K562 (cell line): ENCODE measurements around the gene S100A4. TPM values are rescaled to one million over a fixed set of nuclear protein-coding genes. Genes with fewer than 3 reads are reported as not detected.

Source experiments
- ATF7 ChIP-seq: fragments of 450-650 bp; IDR thresholded peaks from 2 replicates; pipeline ENCODE4 v1.7.1; 2014; ENCODE audit warnings: mild to moderate bottlenecking, moderate library complexity
- C11orf30 ChIP-seq: fragments of 450-650 bp; IDR thresholded peaks from 2 replicates; pipeline ENCODE4 v1.6.1; 2016; ENCODE audit warnings: low read depth, mild to moderate bottlenecking
- CBFA2T3 ChIP-seq: fragments of 450-650 bp; IDR thresholded peaks from 2 replicates; pipeline ENCODE4 v1.6.1; 2017
- COPS2 ChIP-seq: fragments of 450-650 bp; conservative IDR thresholded peaks from 2 replicates; pipeline ENCODE4 v1.6.1; 2016; ENCODE audit warnings: mild to moderate bottlenecking, moderate library complexity
- CREB5 ChIP-seq: fragments of 250-450 bp; sonication (Bioruptor Pico); IDR thresholded peaks from 2 replicates; pipeline ENCODE4 v1.5.0; 2020; ENCODE audit warnings: mild to moderate bottlenecking
- MNT ChIP-seq, 2 experiments: fragments of 450-650 bp; conservative IDR thresholded peaks; 2 replicates each; pipeline ENCODE4 v1.6.1; 2017; ENCODE audit warnings: mild to moderate bottlenecking in 2 of 2, moderate library complexity in 2 of 2
- PTRF ChIP-seq: fragments of 450-650 bp; IDR thresholded peaks from 2 replicates; pipeline ENCODE4 v1.6.1; 2016; ENCODE audit warnings: mild to moderate bottlenecking, missing genetic modification characterization, missing compliant biosample characterization
- SRF ChIP-seq, 2 experiments: fragments of 250-450, 450-650 bp in 1 of 2; sonication (Bioruptor Pico) in 1 of 2; sonication (generic) in 1 of 2; formaldehyde crosslinking; IDR thresholded peaks; 2 replicates each; pipeline versions ENCODE4 v1.5.0 to v1.5.1; 2020 to 2022; ENCODE audit warnings: mild to moderate bottlenecking in 1 of 2, missing genetic modification reagents in 1 of 2
- polyA plus RNA-seq, 8 experiments: library from polyadenylated mRNA; depleted of rRNA in 4 of 8; stranded (reverse) in 5 of 8; unstranded in 3 of 8; fragments of >200 nt; fragmentation: Nextera tagmentation in 2 of 8; fragmentation: Illumina TruSeq in 1 of 8; extraction: Ambion mirVana in 2 of 8; extraction: Trizol in 1 of 8; gene quantifications; 2 replicates each; pipeline versions ENCODE4 v1.2.1 to v1.2.3, GENCODE V29; 2011 to 2014; ENCODE audit warnings: inconsistent platforms in 1 of 8, missing spikeins in 1 of 8
- total RNA-seq, 7 experiments: library from RNA; depleted of rRNA in 6 of 7; stranded (reverse); fragments of >200 nt in 6 of 7; fragmentation: Illumina TruSeq in 2 of 7; extraction: Trizol in 2 of 7; gene quantifications; 2 replicates each; pipeline versions ENCODE4 v1.2.1 to v1.2.3, GENCODE V29; 2011 to 2021; ENCODE audit warnings: low replicate concordance in 1 of 7
- TF ChIP-seq, protein P1 (sequence below), 2 experiments: fragments of 450-650 bp; formaldehyde crosslinking in 1 of 2; IDR thresholded peaks; 2 replicates each; pipeline versions ENCODE4 v1.4.0 to v1.6.1; 2014 to 2020; ENCODE audit warnings: mild to moderate bottlenecking in 2 of 2, borderline replicate concordance in 1 of 2, low read depth in 1 of 2
- TF ChIP-seq, protein P2 (sequence below), 2 experiments: fragments of 450-650 bp in 1 of 2; IDR thresholded peaks; 2 replicates each; pipeline ENCODE4 v1.6.1; 2011 to 2017; ENCODE audit warnings: low read depth in 2 of 2, antibody characterized with exemption in 1 of 2, borderline replicate concordance in 1 of 2, low read length in 1 of 2, mild to moderate bottlenecking in 1 of 2, mixed read lengths in 1 of 2; ENCODE audit not compliant: control insufficient read depth in 1 of 2

S100A4 gene
- total and polyA plus RNA-seq, 9 of the 15 experiments (the other 6 are each of a cell fraction or from before 2014, with no cell fraction given): 3.7 to 20.1 (median 11.2) TPM

DNA sequence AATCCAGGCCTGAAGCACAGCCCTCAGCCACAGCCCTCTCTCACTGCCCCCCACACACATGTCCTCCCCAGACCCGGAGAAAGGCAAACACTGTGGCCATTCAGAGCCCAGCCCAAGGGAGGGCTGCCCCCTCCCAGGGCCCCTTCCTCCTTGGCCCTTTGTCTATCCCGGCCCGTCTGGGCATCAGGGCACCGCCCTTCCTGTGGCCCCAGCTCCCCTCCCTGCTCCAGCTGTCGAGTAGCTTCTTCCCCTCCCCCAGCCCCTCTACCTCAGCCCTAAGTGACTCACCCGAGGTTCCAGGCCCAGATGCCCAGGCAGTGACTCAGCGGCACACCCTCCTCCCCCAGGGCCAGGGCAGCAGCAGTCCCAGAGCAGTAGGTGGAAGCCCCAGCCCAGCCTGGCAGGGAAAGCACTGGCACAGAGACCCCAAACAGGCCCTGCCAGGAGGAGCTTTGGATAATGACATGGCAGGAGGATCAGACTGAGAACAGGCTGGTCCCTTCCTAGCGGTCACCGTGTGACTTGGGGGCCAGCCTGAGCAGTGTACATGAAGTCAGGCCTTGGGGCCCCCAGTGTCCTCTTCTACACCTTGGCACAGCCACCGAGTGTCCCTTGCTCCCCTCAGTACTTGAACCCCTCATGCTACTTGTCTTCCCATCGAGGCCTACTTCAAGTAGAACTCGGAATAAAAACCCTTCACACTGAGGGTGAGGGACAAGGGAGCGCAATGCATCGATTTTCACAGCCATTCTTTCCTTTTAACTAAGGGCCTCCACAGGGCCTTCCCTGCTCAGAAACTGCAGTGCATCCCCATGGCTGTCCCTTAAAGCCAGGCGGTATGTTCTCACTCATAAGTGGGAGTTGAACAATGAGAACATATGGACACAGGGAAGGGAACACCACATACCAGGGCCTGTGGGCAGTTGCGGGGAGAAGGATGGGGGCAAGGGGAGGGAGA lies 21.1 kb upstream of the S100A4 start (continued):
- TF ChIP-seq, protein P1, sequence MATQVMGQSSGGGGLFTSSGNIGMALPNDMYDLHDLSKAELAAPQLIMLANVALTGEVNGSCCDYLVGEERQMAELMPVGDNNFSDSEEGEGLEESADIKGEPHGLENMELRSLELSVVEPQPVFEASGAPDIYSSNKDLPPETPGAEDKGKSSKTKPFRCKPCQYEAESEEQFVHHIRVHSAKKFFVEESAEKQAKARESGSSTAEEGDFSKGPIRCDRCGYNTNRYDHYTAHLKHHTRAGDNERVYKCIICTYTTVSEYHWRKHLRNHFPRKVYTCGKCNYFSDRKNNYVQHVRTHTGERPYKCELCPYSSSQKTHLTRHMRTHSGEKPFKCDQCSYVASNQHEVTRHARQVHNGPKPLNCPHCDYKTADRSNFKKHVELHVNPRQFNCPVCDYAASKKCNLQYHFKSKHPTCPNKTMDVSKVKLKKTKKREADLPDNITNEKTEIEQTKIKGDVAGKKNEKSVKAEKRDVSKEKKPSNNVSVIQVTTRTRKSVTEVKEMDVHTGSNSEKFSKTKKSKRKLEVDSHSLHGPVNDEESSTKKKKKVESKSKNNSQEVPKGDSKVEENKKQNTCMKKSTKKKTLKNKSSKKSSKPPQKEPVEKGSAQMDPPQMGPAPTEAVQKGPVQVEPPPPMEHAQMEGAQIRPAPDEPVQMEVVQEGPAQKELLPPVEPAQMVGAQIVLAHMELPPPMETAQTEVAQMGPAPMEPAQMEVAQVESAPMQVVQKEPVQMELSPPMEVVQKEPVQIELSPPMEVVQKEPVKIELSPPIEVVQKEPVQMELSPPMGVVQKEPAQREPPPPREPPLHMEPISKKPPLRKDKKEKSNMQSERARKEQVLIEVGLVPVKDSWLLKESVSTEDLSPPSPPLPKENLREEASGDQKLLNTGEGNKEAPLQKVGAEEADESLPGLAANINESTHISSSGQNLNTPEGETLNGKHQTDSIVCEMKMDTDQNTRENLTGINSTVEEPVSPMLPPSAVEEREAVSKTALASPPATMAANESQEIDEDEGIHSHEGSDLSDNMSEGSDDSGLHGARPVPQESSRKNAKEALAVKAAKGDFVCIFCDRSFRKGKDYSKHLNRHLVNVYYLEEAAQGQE (IDR thresholded peaks at IDR 0.05; ENCODE audit: borderline replicate concordance): peak; percentile 50
- TF ChIP-seq, protein P1 (CRISPR knock-in tag; IDR thresholded peaks at IDR 0.05; ENCODE audit: low read depth): no peak
- TF ChIP-seq, protein P2, sequence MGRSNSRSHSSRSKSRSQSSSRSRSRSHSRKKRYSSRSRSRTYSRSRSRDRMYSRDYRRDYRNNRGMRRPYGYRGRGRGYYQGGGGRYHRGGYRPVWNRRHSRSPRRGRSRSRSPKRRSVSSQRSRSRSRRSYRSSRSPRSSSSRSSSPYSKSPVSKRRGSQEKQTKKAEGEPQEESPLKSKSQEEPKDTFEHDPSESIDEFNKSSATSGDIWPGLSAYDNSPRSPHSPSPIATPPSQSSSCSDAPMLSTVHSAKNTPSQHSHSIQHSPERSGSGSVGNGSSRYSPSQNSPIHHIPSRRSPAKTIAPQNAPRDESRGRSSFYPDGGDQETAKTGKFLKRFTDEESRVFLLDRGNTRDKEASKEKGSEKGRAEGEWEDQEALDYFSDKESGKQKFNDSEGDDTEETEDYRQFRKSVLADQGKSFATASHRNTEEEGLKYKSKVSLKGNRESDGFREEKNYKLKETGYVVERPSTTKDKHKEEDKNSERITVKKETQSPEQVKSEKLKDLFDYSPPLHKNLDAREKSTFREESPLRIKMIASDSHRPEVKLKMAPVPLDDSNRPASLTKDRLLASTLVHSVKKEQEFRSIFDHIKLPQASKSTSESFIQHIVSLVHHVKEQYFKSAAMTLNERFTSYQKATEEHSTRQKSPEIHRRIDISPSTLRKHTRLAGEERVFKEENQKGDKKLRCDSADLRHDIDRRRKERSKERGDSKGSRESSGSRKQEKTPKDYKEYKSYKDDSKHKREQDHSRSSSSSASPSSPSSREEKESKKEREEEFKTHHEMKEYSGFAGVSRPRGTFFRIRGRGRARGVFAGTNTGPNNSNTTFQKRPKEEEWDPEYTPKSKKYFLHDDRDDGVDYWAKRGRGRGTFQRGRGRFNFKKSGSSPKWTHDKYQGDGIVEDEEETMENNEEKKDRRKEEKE (IDR thresholded peaks at IDR 0.05; ENCODE audit: borderline replicate concordance in 1 of 2, control insufficient read depth in 1 of 2, low read depth in 2 of 2, low read length in 1 of 2): 0 out of 4 replicates have a peak, but pooled peaks of 1 of the 2 experiments have one; percentile 25
- peak; percentile 85 for TF ChIP-seq CBFA2T3
- peak; percentile 66; the same call in 1 of the 2 replicates for TF ChIP-seq ATF7
- TF ChIP-seq PTRF (tag): no peak; the same call in 1 of the 2 replicates
- TF ChIP-seq CREB5 (CRISPR knock-in tag): 0 out of 2 replicates have a peak, but pooled peaks have one; percentile 24
- TF ChIP-seq MNT (conservative IDR thresholded peaks at IDR 0.05): peak in 1 of 2 experiments; percentile 36; a peak in 2 of 4 replicates
- TF ChIP-seq C11orf30: peak; percentile 85
- TF ChIP-seq COPS2: no peak
- 0 out of 4 replicates have a peak, but pooled peaks of 1 of the 2 experiments have one; percentile 23 for TF ChIP-seq SRF (CRISPR knock-in tag; IDR thresholded peaks at IDR 0.05)
